ENCODE results near the gene HECW1.

The HECW1 gene

DNA sequence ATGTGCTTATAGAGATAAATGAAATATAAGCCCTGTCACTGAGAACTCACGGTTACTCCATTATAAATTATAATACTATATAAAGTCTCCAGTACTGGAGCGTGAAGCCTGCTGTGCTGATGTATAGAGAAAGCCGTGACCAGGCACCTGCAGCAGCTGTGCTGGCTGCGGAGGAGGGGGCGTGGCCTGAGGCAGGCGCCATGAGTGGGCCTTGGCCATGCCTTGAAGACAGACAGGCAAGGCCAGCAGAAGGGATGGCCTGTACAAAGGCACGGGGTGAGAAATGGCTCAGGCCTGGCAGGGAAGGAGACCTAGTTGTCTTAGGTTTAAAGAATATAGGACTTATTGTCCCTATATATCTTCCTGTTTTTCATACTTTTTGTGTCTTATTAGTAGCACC, 251.9 kb downstream of the HECW1 start:
- Mint-ChIP-seq H3K27me3 (ENCODE audit: low read depth, poor library complexity) (peaks cover 7% of the 10 kb centered on the region), H3K9me3 (no peaks in the 10 kb centered on the region), H3K36me3 (ENCODE audit: low read depth) (no peaks in the 10 kb centered on the region), H3K27ac (no peak overlapping the region), H3K4me1 (peaks cover 15% of the 10 kb centered on the region), H3K4me3 (no peak overlapping the region)
- no peak for DNase-seq
- no peak for TF ChIP-seq CTCF (IDR thresholded peaks at IDR 0.05)

- H3K4me3 Mint-ChIP-seq, result no peak overlapping the region
- H3K9me3 Mint-ChIP-seq, result peaks cover 4% of the 10 kb centered on the region
- no peak for TF ChIP-seq CTCF (IDR thresholded peaks at IDR 0.05)
- H3K4me1 Mint-ChIP-seq, result peaks cover 5% of the 10 kb centered on the region
- no peaks in the 10 kb centered on the region for H3K36me3 Mint-ChIP-seq (ENCODE audit: low read depth)
- DNase-seq, result no peak
- peaks cover 5% of the 10 kb centered on the region for H3K27me3 Mint-ChIP-seq (ENCODE audit: low read depth, poor library complexity)
- H3K27ac Mint-ChIP-seq, result no peak overlapping the region
Observed at GRCh38 chr7:43372676-43373355, 260.4 kb downstream of the HECW1 start.

DNA sequence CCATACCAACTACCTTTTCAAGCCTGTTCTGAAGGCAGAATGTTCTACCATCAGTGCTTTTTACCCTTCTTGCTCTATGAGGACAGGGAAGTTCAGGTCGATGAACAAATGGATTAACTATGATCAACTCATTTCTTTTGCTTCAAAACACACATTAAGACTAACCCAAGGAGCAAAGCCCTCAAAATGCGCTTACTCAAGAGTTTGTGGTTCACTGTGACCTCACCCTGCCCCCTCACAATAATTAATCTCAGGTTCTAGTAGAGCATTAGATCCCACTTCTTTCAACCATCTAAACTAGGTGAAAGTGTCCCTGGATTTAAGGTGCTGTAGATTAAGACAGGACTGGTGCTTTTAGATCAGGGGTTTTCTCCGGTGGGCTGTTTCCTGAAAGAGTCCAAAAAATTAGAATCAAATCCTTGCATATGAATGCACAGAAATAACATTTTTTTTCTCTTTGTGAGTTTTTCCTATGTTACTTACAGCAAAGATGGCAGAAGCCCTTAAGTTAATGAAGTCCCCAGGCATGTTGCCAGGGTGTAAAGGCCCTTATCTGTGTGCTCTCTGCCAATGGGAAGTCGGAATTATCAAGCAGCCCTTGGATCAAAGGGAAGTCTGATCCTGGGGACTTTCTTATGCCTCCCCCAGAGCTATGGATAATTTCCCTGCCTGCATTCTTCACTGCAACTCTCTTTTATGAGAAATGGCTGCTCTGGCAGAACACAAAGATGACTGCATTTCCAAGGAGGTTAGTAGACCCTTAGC, 264.9 kb downstream of the HECW1 start:
- Mint-ChIP-seq H3K4me1 (peaks cover 5% of the 10 kb centered on the region), H3K4me3 (no peak overlapping the region), H3K36me3 (ENCODE audit: low read depth) (no peaks in the 10 kb centered on the region), H3K27ac (no peak overlapping the region), H3K27me3 (ENCODE audit: low read depth, poor library complexity) (no peaks in the 10 kb centered on the region), H3K9me3 (peaks cover 4% of the 10 kb centered on the region)
- no peak for DNase-seq
- no peak for TF ChIP-seq CTCF (IDR thresholded peaks at IDR 0.05)

GRCh38 chr7:43379210-43379609, 266.8 kb downstream of the HECW1 start:
- Mint-ChIP-seq H3K4me3 (no peak overlapping the region), H3K9me3 (peaks cover under 1% of the 10 kb centered on the region), H3K4me1 (no peaks in the 10 kb centered on the region), H3K27me3 (ENCODE audit: low read depth, poor library complexity) (no peaks in the 10 kb centered on the region), H3K36me3 (ENCODE audit: low read depth) (no peaks in the 10 kb centered on the region), H3K27ac (no peak overlapping the region)
- no peak for TF ChIP-seq CTCF (IDR thresholded peaks at IDR 0.05)
- no peak for DNase-seq

DNA sequence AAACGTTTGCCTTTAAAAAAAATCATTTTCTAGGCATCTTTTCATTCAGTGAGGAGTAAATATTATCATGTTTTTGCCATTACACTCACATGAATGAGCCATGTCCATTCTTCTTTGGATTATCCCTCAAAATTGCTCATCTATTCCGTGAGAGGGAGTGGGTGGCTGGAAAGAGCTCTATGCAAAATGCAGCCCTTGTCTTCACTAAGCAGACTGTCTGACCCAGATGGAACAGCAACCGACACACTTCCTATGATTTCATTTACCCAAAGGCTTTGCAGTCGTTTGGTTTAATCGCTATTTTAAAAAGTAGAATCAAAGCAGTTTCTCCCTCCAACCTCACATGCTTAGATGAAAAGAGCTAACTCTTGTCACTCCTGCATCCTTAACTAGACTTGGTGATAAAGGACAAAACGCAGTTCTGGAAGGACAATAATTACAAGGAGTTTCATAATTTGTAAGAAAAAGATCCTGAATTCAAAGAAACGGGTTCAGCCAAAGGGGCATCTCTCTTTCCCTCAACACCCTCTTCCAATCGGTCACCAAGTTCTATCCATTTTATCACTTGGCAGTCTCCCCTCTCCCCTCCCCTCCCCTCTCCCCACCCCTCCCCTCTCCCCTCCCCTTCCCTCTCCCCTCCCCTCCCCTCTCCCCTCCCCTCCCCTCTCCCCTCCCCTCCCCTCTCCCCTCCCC, 272.3 kb downstream of the HECW1 start:
- no peak for TF ChIP-seq CTCF (IDR thresholded peaks at IDR 0.05)
- Mint-ChIP-seq H3K36me3 (ENCODE audit: low read depth) (no peaks in the 10 kb centered on the region), H3K4me1 (no peaks in the 10 kb centered on the region), H3K27me3 (ENCODE audit: low read depth, poor library complexity) (no peaks in the 10 kb centered on the region), H3K27ac (no peak overlapping the region), H3K9me3 (peaks cover 15% of the 10 kb centered on the region), H3K4me3 (no peak overlapping the region)
- no peak for DNase-seq
